Keratinocyte (primary cell): Measurements from ENCODE around the gene DPY19L3. TPM values are rescaled to one million over a fixed set of nuclear protein-coding genes. Genes with fewer than 3 reads are reported as not detected.

Experiments
- DNase-seq: peaks from one replicate; pipeline ENCODE4 v3.0.0-alpha.2; 2011; ENCODE audit warnings: low read depth, missing footprints, low spot score
- FAIRE-seq: peaks from 2 replicates; lab custom pipeline; 2011; peaks lifted over from hg19 to GRCh38; lab: Jason Lieb, UNC
- H2AFZ ChIP-seq: 2 replicates; pipeline ENCODE4 v1.6.0; 2012; ENCODE audit warnings: low read length, control low read depth, inconsistent platforms; ENCODE audit not compliant: control insufficient read depth
- H3K27ac ChIP-seq: 2 replicates; pipeline ENCODE4 v1.5.1; 2011; ENCODE audit warnings: low read length; ENCODE audit not compliant: control insufficient read depth, insufficient read depth
- H3K27me3 ChIP-seq: 3 replicates; pipeline ENCODE4 v1.6.0; 2011; ENCODE audit warnings: low read length; ENCODE audit not compliant: control insufficient read depth, insufficient read depth; ENCODE audit errors: extremely low read depth
- H3K36me3 ChIP-seq, 2 experiments: 2 replicates in 1 of 2; 3 replicates in 1 of 2; pipeline ENCODE4 v1.5.1; 2011; ENCODE audit warnings: low read length in 2 of 2, mild to moderate bottlenecking in 1 of 2; ENCODE audit not compliant: control insufficient read depth in 2 of 2, insufficient read depth in 2 of 2; ENCODE audit errors: extremely low read depth in 1 of 2
- H3K4me1 ChIP-seq: 3 replicates; pipeline ENCODE4 v1.5.1; 2011; ENCODE audit warnings: low read length; ENCODE audit not compliant: control insufficient read depth, insufficient read depth; ENCODE audit errors: extremely low read depth
- H3K4me2 ChIP-seq: 3 replicates; pipeline ENCODE4 v1.6.0; 2011; ENCODE audit warnings: low read depth, low read length; ENCODE audit not compliant: control insufficient read depth, insufficient read depth; ENCODE audit errors: extremely low read depth
- H3K4me3 ChIP-seq, 3 experiments: fragments of 200-600 bp in 1 of 3; sonication (generic) in 1 of 3; 2 replicates in 2 of 3; 3 replicates in 1 of 3; pipeline ENCODE4 v1.5.1; 2011 to 2016; ENCODE audit warnings: low read length in 3 of 3, mild to moderate bottlenecking in 3 of 3, control low read depth in 2 of 3, inconsistent platforms in 1 of 3, low read depth in 1 of 3, mixed read lengths in 1 of 3, mixed run types in 1 of 3, moderate library complexity in 1 of 3; ENCODE audit not compliant: control insufficient read depth in 2 of 3, insufficient read depth in 2 of 3; ENCODE audit errors: extremely low read depth in 1 of 3
- H3K79me2 ChIP-seq: 2 replicates; pipeline ENCODE4 v1.6.0; 2012; ENCODE audit warnings: low read length; ENCODE audit not compliant: control insufficient read depth, insufficient read depth
- H3K9ac ChIP-seq: 3 replicates; pipeline ENCODE4 v1.6.0; 2011; ENCODE audit warnings: low read length; ENCODE audit not compliant: control insufficient read depth, insufficient read depth; ENCODE audit errors: extremely low read depth
- H3K9me1 ChIP-seq: 3 replicates; pipeline ENCODE4 v1.6.0; 2011; ENCODE audit warnings: low read length; ENCODE audit not compliant: control insufficient read depth, insufficient read depth; ENCODE audit errors: extremely low read depth
- H3K9me3 ChIP-seq: 2 replicates; pipeline ENCODE4 v1.5.1; 2012; ENCODE audit warnings: low read depth, low read length; ENCODE audit not compliant: control insufficient read depth
- H4K20me1 ChIP-seq: 3 replicates; pipeline ENCODE4 v1.6.0; 2011; ENCODE audit warnings: low read length; ENCODE audit not compliant: control insufficient read depth, insufficient read depth; ENCODE audit errors: extremely low read depth
- CTCF ChIP-seq, 3 experiments: IDR thresholded peaks in 1 of 3; conservative IDR thresholded peaks in 1 of 3; optimal IDR thresholded peaks in 1 of 3; 2 replicates in 2 of 3; 3 replicates in 1 of 3; pipeline versions ENCODE3 to v1.5.1; 2011; ENCODE audit warnings: low read length in 3 of 3, mild to moderate bottlenecking in 3 of 3, moderate library complexity in 2 of 3, control low read depth in 1 of 3, inconsistent platforms in 1 of 3; ENCODE audit not compliant: insufficient read depth in 2 of 3; ENCODE audit errors: extremely low read depth in 1 of 3
- EZH2 ChIP-seq: IDR thresholded peaks from one replicate; pipeline ENCODE4 v1.6.1; 2012; ENCODE audit warnings: inconsistent platforms, mild to moderate bottlenecking, low read length, moderate library complexity
- dilution Hi-C: fragments of 300-500 bp; cut with MboI; formaldehyde crosslinking; loops from one replicate; pipeline ENCODE4 v1.7.0; 2020; ENCODE audit warnings: low sequenced_read_pairs; ENCODE audit not compliant: extremely low pct_ligation_motif_present
- polyA plus RNA-seq, 5 experiments: library from polyadenylated mRNA; depleted of rRNA in 3 of 5; stranded (reverse) in 3 of 5; stranded (forward) in 1 of 5; unstranded in 1 of 5; fragments of >200 nt; gene quantifications; 1 replicate in 1 of 5; 2 replicates in 3 of 5; 3 replicates in 1 of 5; pipeline versions ENCODE4 v1.2.1 to v1.2.3, GENCODE V29; 2011 to 2012; ENCODE audit warnings: missing spikeins in 2 of 5, low read depth in 1 of 5, low replicate concordance in 1 of 5

Gene DPY19L3
- polyA plus RNA-seq, 1 donor (not counting 4 experiments of a cell fraction or from before 2014, with no cell fraction given): 10.0 TPM

- Histone ChIP-seq H3K9me3 (no peaks in the 10 kb centered on the region), H3K36me3 (peaks cover 2 to 9% of the 10 kb centered on the region in 2 experiments), H3K27ac (no peak overlapping the region), H3K9ac (no peak overlapping the region), H3K27me3 (no peaks in the 10 kb centered on the region), H3K4me3 (no peak overlapping the region), H3K9me1 (no peaks in the 10 kb centered on the region), H2AFZ (no peak overlapping the region), H3K4me1 (no peaks in the 10 kb centered on the region), H3K79me2 (no peaks in the 10 kb centered on the region), H4K20me1 (no peaks in the 10 kb centered on the region), H3K4me2 (no peak overlapping the region)
- no peak for DNase-seq
- dilution Hi-C loops: no loop called here
- no peak for FAIRE-seq
- TF ChIP-seq EZH2: no peak
- TF ChIP-seq CTCF (optimal IDR thresholded peaks at IDR 0.05 in 1 of 3, IDR thresholded peaks at IDR 0.05 in 1 of 3, conservative IDR thresholded peaks at IDR 0.05 in 1 of 3; ENCODE audit: extremely low read depth in 1 of 3, insufficient read depth in 2 of 3, low read length in 3 of 3): no peak
These were observed 12.6 kb downstream of the DPY19L3 start for GRCh38 chr19:32418155-32418554.

- Histone ChIP-seq H3K36me3 (peaks cover 0 to 3% of the 10 kb centered on the region in 2 experiments), H3K9me1 (no peaks in the 10 kb centered on the region), H4K20me1 (no peaks in the 10 kb centered on the region), H3K4me1 (no peaks in the 10 kb centered on the region), H3K79me2 (no peaks in the 10 kb centered on the region), H2AFZ (no peak overlapping the region), H3K9ac (no peak overlapping the region), H3K4me3 (no peak overlapping the region), H3K27ac (no peak overlapping the region), H3K4me2 (no peak overlapping the region), H3K9me3 (no peaks in the 10 kb centered on the region), H3K27me3 (no peaks in the 10 kb centered on the region)
- no peak for FAIRE-seq
- TF ChIP-seq EZH2 (no peak), CTCF (optimal IDR thresholded peaks at IDR 0.05 in 1 of 3, IDR thresholded peaks at IDR 0.05 in 1 of 3, conservative IDR thresholded peaks at IDR 0.05 in 1 of 3; ENCODE audit: extremely low read depth in 1 of 3, insufficient read depth in 2 of 3, low read length in 3 of 3) (no peak)
- no peak for DNase-seq
- dilution Hi-C loops: no loop called here
These were observed 16.2 kb downstream of the DPY19L3 start for GRCh38 chr19:32421589-32422361.
